Endothelial cell (in vitro differentiated cells): ENCODE data around the gene SLC24A3. TPM values are rescaled to one million over a fixed set of nuclear protein-coding genes. Genes with fewer than 3 reads are reported as not detected.

Source experiments
- DNase-seq: peaks from one replicate; pipeline ENCODE4 v3.0.0; 2021; ENCODE audit warnings: low spot score
- H3K27ac Mint-ChIP-seq: one replicate; pipeline ENCODE4 v1.8.0; 2021; ENCODE audit warnings: mixed read lengths, inconsistent platforms; ENCODE audit not compliant: unreplicated experiment
- H3K27me3 Mint-ChIP-seq: one replicate; pipeline ENCODE4 v1.8.0; 2021; ENCODE audit warnings: mild to moderate bottlenecking, moderate library complexity, mixed read lengths, inconsistent platforms; ENCODE audit not compliant: unreplicated experiment
- H3K36me3 Mint-ChIP-seq: one replicate; pipeline ENCODE4 v1.8.0; 2021; ENCODE audit warnings: mild to moderate bottlenecking, low read depth, mixed read lengths, inconsistent platforms; ENCODE audit not compliant: unreplicated experiment
- H3K4me1 Mint-ChIP-seq: one replicate; pipeline ENCODE4 v1.8.0; 2021; ENCODE audit warnings: mild to moderate bottlenecking, mixed read lengths, inconsistent platforms; ENCODE audit not compliant: unreplicated experiment
- H3K4me3 Mint-ChIP-seq: one replicate; pipeline ENCODE4 v1.8.0; 2021; ENCODE audit warnings: mild to moderate bottlenecking, mixed read lengths, inconsistent platforms; ENCODE audit not compliant: unreplicated experiment
- H3K9me3 Mint-ChIP-seq: one replicate; pipeline ENCODE4 v1.8.0; 2021; ENCODE audit warnings: mixed read lengths, inconsistent platforms; ENCODE audit not compliant: unreplicated experiment
- CTCF ChIP-seq: fragments of 200-600 bp; sonication (generic); IDR thresholded peaks from one replicate; pipeline ENCODE4 v1.5.0; 2021; ENCODE audit warnings: antibody characterized with exemption; ENCODE audit not compliant: unreplicated experiment
- total RNA-seq: library from RNA; stranded (reverse); fragmentation: NEBNext Ultra II Directional; extraction: Animal tissue kit (Norgen Biotek cat#: 25700); gene quantifications from one replicate; pipeline ENCODE4 v1.2.1, GENCODE V29; 2021; ENCODE audit not compliant: unreplicated experiment

The SLC24A3 gene
- total RNA-seq, 1 donor from 2014 or later = 0.15 TPM

- no peaks in the 10 kb centered on the region for H3K36me3 Mint-ChIP-seq
Observed at GRCh38 chr20:19335916-19336315, 123.5 kb downstream of the SLC24A3 start.

GRCh38 chr20:19336631-19337030 is 124.2 kb downstream of the SLC24A3 start:
- Mint-ChIP-seq H3K4me3 (no peak overlapping the region), H3K4me1 (no peaks in the 10 kb centered on the region)
- no peak for TF ChIP-seq CTCF

More at GRCh38 chr20:19335916-19336315, 123.5 kb downstream of the SLC24A3 start:
- no peaks in the 10 kb centered on the region for H3K9me3 Mint-ChIP-seq
- no peak overlapping the region for H3K27ac Mint-ChIP-seq
- H3K4me1 Mint-ChIP-seq = no peaks in the 10 kb centered on the region
- H3K4me3 Mint-ChIP-seq = no peak overlapping the region
- no peak for DNase-seq
- no peak for TF ChIP-seq CTCF
- peaks cover 2% of the 10 kb centered on the region for H3K27me3 Mint-ChIP-seq

GRCh38 chr20:19338380-19338779 is 125.9 kb downstream of the SLC24A3 start:
- Mint-ChIP-seq H3K27ac (no peak overlapping the region), H3K4me3 (no peak overlapping the region), H3K9me3 (no peaks in the 10 kb centered on the region), H3K4me1 (no peaks in the 10 kb centered on the region), H3K36me3 (no peaks in the 10 kb centered on the region), H3K27me3 (peaks cover 4% of the 10 kb centered on the region)
- no peak for TF ChIP-seq CTCF
- DNase-seq = no peak

More at GRCh38 chr20:19336631-19337030, 124.2 kb downstream of the SLC24A3 start:
- no peak for DNase-seq
- Mint-ChIP-seq H3K27ac (no peak overlapping the region), H3K36me3 (no peaks in the 10 kb centered on the region), H3K9me3 (no peaks in the 10 kb centered on the region), H3K27me3 (peaks cover 4% of the 10 kb centered on the region)

GRCh38 chr20:19338960-19339359 is 126.5 kb downstream of the SLC24A3 start:
- no peaks in the 10 kb centered on the region for H3K4me1 Mint-ChIP-seq
- H3K36me3 Mint-ChIP-seq = no peaks in the 10 kb centered on the region
- no peak for TF ChIP-seq CTCF
- no peak for DNase-seq
- H3K9me3 Mint-ChIP-seq = no peaks in the 10 kb centered on the region
- H3K27me3 Mint-ChIP-seq = peaks cover 4% of the 10 kb centered on the region
- no peak overlapping the region for H3K27ac Mint-ChIP-seq
- H3K4me3 Mint-ChIP-seq = no peak overlapping the region

- no peak for DNase-seq
- Mint-ChIP-seq H3K36me3 (no peaks in the 10 kb centered on the region), H3K4me3 (no peak overlapping the region), H3K27me3 (peaks cover 5% of the 10 kb centered on the region), H3K9me3 (no peaks in the 10 kb centered on the region), H3K27ac (no peak overlapping the region), H3K4me1 (no peaks in the 10 kb centered on the region)
- no peak for TF ChIP-seq CTCF
Observed at GRCh38 chr20:19341348-19342053, 129.1 kb downstream of the SLC24A3 start.
